CD4-positive, CD25-positive, alpha-beta regulatory T cell (primary cell): Measurements from ENCODE around the gene MAP4K1. TPM values are rescaled to one million over a fixed set of nuclear protein-coding genes. Genes with fewer than 3 reads are reported as not detected.
"Not testable (repeated sequence)": the region's sequence is repeated elsewhere in the genome, so short reads cannot be mapped to it uniquely, and the experiment has no call there.

Experiments used
- ATAC-seq, 2 donors: fragments of 150-1000 bp; cut with Tn5 transposase; one replicate each; pipeline ENCODE4 v1.10.0; 2021; ENCODE audit warnings: low read depth in 2 of 2, moderate number of reproducible peaks in 2 of 2, moderate library complexity in 1 of 2
- DNase-seq, 3 donors: peaks; one replicate each; pipeline versions ENCODE4 v3.0.0 to v3.0.0-alpha.2; 2012 to 2022; ENCODE audit warnings: mixed read lengths in 1 of 3
- H3K27ac ChIP-seq: one replicate; pipeline ENCODE4 v1.7.0; 2013; ENCODE audit warnings: mild to moderate bottlenecking, low read length; ENCODE audit not compliant: insufficient read depth, poor library complexity, severe bottlenecking
- H3K27me3 ChIP-seq: one replicate; pipeline ENCODE4 v1.7.0; 2013; ENCODE audit warnings: low read length; ENCODE audit not compliant: control insufficient read depth, insufficient read depth
- H3K36me3 ChIP-seq: one replicate; pipeline ENCODE4 v1.7.0; 2013; ENCODE audit warnings: mild to moderate bottlenecking, low read length, moderate library complexity; ENCODE audit not compliant: control insufficient read depth, insufficient read depth
- H3K4me1 ChIP-seq: 2 replicates; pipeline ENCODE4 v1.7.0; 2013; ENCODE audit warnings: mild to moderate bottlenecking, low read length; ENCODE audit not compliant: insufficient read depth, control insufficient read depth, poor library complexity, severe bottlenecking
- H3K4me3 ChIP-seq: one replicate; pipeline ENCODE4 v1.7.0; 2013; ENCODE audit warnings: low read depth, mild to moderate bottlenecking, low read length, moderate library complexity
- H3K9me3 ChIP-seq, 2 experiments: 1 replicate in 1 of 2; 2 replicates in 1 of 2; pipeline ENCODE4 v1.7.0; 2013; ENCODE audit warnings: low read length in 2 of 2, mild to moderate bottlenecking in 1 of 2, moderate library complexity in 1 of 2; ENCODE audit not compliant: control insufficient read depth in 2 of 2
- H3K27ac Mint-ChIP-seq, 3 donors: one replicate each; pipeline ENCODE4 v1.8.0; 2020 to 2022; ENCODE audit warnings: mild to moderate bottlenecking in 3 of 3, mixed read lengths in 3 of 3, moderate library complexity in 2 of 3
- H3K27me3 Mint-ChIP-seq: one replicate; pipeline ENCODE4 v1.8.0; 2022; ENCODE audit warnings: mild to moderate bottlenecking, mixed read lengths
- H3K36me3 Mint-ChIP-seq: one replicate; pipeline ENCODE4 v1.8.0; 2020; ENCODE audit warnings: mixed read lengths
- H3K4me1 Mint-ChIP-seq, 4 donors: one replicate each; pipeline ENCODE4 v1.8.0; 2020 to 2022; ENCODE audit warnings: mixed read lengths in 4 of 4, mild to moderate bottlenecking in 1 of 4
- H3K4me3 Mint-ChIP-seq, 4 donors: one replicate each; pipeline ENCODE4 v1.8.0; 2020 to 2022; ENCODE audit warnings: mild to moderate bottlenecking in 4 of 4, mixed read lengths in 4 of 4, moderate library complexity in 3 of 4
- H3K9me3 Mint-ChIP-seq, 7 donors: one replicate each; pipeline ENCODE4 v1.8.0; 2020 to 2022; ENCODE audit warnings: mixed read lengths in 7 of 7, mild to moderate bottlenecking in 3 of 7, moderate library complexity in 2 of 7
- polyA plus RNA-seq, 4 donors: library from polyadenylated mRNA; unstranded; fragments of 300-500 nt; fragmentation: Illumina TruSeq; gene quantifications; one replicate each; pipeline ENCODE4 v1.2.3, GENCODE V29; 2021
- total RNA-seq: library from RNA; stranded (reverse); gene quantifications from one replicate; pipeline ENCODE4 v1.2.3, GENCODE V29; 2022

Gene MAP4K1
- total and polyA plus RNA-seq, 5 donors from 2014 or later = 117 to 310 (median 157) TPM

GRCh38 chr19:38561053-38561606, 56.6 kb downstream of the MAP4K1 start:
- Mint-ChIP-seq H3K4me1 (peaks cover 12 to 57% (median 35%) of the 10 kb centered on the region in 4 donors), H3K27me3 (peaks cover 9% of the 10 kb centered on the region), H3K9me3 (peaks cover 0 to 2% (median 0%) of the 10 kb centered on the region in 7 donors), H3K4me3 (no peak overlapping the region), H3K27ac (no peak overlapping the region), H3K36me3 (no peaks in the 10 kb centered on the region)
- H3K27ac ChIP-seq = no peak overlapping the region
- DNase-seq (no peak), ATAC-seq (no peak)
- no peaks in the 10 kb centered on the region for H3K27me3 ChIP-seq
- H3K4me1 ChIP-seq = peaks cover 47% of the 10 kb centered on the region
- H3K4me3 ChIP-seq = no peak overlapping the region
- H3K36me3 ChIP-seq = no peaks in the 10 kb centered on the region
- H3K9me3 ChIP-seq = no peaks in the 10 kb centered on the region

GRCh38 chr19:38559428-38560401, 58.0 kb downstream of the MAP4K1 start:
- ATAC-seq (peak; percentile 82 to 86), DNase-seq (peak in 2 of 3 donors; percentile 63 to 87)
- H3K27me3 ChIP-seq = no peaks in the 10 kb centered on the region
- peak overlapping the region; percentile 34 to 79 (median 72) for H3K4me3 Mint-ChIP-seq
- H3K36me3 ChIP-seq = no peaks in the 10 kb centered on the region
- H3K4me3 ChIP-seq = peak overlapping the region; percentile 65
- peak overlapping the region; percentile 53 to 92 (median 91) for H3K27ac Mint-ChIP-seq
- peaks cover 40% of the 10 kb centered on the region for H3K4me1 ChIP-seq
- H3K9me3 Mint-ChIP-seq = peaks cover 0 to 2% (median 0%) of the 10 kb centered on the region in 7 donors
- H3K27me3 Mint-ChIP-seq = peaks cover 7% of the 10 kb centered on the region
- no peaks in the 10 kb centered on the region for H3K36me3 Mint-ChIP-seq
- no peaks in the 10 kb centered on the region for H3K9me3 ChIP-seq
- H3K4me1 Mint-ChIP-seq = peaks cover 16 to 62% (median 36%) of the 10 kb centered on the region in 4 donors
- peak overlapping the region; percentile 43 for H3K27ac ChIP-seq

- H3K4me1 ChIP-seq = peaks cover 45% of the 10 kb centered on the region
- H3K27me3 Mint-ChIP-seq, H3K9me3 Mint-ChIP-seq, H3K9me3 ChIP-seq, H3K36me3 ChIP-seq, H3K4me3 ChIP-seq, H3K27me3 ChIP-seq, DNase-seq, ATAC-seq, H3K27ac ChIP-seq, H3K36me3 Mint-ChIP-seq: not testable (repeated sequence)
- H3K4me3 Mint-ChIP-seq = peak overlapping the region in 2 of 4 donors; percentile 70 to 79
- peak overlapping the region in 1 of 3 donors; percentile 91 for H3K27ac Mint-ChIP-seq
- peaks cover 16 to 64% (median 37%) of the 10 kb centered on the region in 4 donors for H3K4me1 Mint-ChIP-seq
Observed at GRCh38 chr19:38558933-38559332, 58.8 kb downstream of the MAP4K1 start.

GRCh38 chr19:38557205-38557799, 60.5 kb downstream of the MAP4K1 start:
- Mint-ChIP-seq H3K27ac (peak overlapping the region in 2 of 3 donors; percentile 43 to 56), H3K4me1 (peaks cover 14 to 58% (median 34%) of the 10 kb centered on the region in 4 donors), H3K27me3 (peaks cover 4% of the 10 kb centered on the region), H3K4me3 (peak overlapping the region in 3 of 4 donors; percentile 2 to 79 (median 75)), H3K9me3 (peaks cover 0 to 2% (median 0%) of the 10 kb centered on the region in 7 donors), H3K36me3 (no peaks in the 10 kb centered on the region)
- Histone ChIP-seq H3K36me3 (no peaks in the 10 kb centered on the region), H3K9me3 (no peaks in the 10 kb centered on the region), H3K4me1 (peaks cover 45% of the 10 kb centered on the region), H3K27ac (peak overlapping the region; percentile 23), H3K4me3 (peak overlapping the region; percentile 45), H3K27me3 (no peaks in the 10 kb centered on the region)
- ATAC-seq (peak; percentile 61 to 66), DNase-seq (peak in 2 of 3 donors; percentile 19 to 83)

- H3K27ac Mint-ChIP-seq = peak overlapping the region in 2 of 3 donors; percentile 43 to 51
- peak overlapping the region; percentile 23 for H3K27ac ChIP-seq
- peaks cover 45% of the 10 kb centered on the region for H3K4me1 ChIP-seq
- peaks cover 0 to 1% (median 0%) of the 10 kb centered on the region in 7 donors for H3K9me3 Mint-ChIP-seq
- H3K9me3 ChIP-seq = no peaks in the 10 kb centered on the region
- H3K4me1 Mint-ChIP-seq = peaks cover 16 to 53% (median 34%) of the 10 kb centered on the region in 4 donors
- H3K36me3 Mint-ChIP-seq = peaks cover under 1% of the 10 kb centered on the region
- no peaks in the 10 kb centered on the region for H3K27me3 ChIP-seq
- ATAC-seq (no peak), DNase-seq (peak in 2 of 3 donors; percentile 9 to 37)
- H3K4me3 Mint-ChIP-seq = peak overlapping the region in 3 of 4 donors; percentile 1 to 79 (median 75)
- no peaks in the 10 kb centered on the region for H3K36me3 ChIP-seq
- H3K4me3 ChIP-seq = no peak overlapping the region
- H3K27me3 Mint-ChIP-seq = peaks cover 4% of the 10 kb centered on the region
Observed at GRCh38 chr19:38556521-38557174, 61.1 kb downstream of the MAP4K1 start.

GRCh38 chr19:38555200-38555599, 62.6 kb downstream of the MAP4K1 start:
- H3K4me1 ChIP-seq = peaks cover 36% of the 10 kb centered on the region
- H3K27ac Mint-ChIP-seq = peak overlapping the region in 2 of 3 donors; percentile 35 to 87
- DNase-seq (no peak), ATAC-seq (no peak)
- H3K4me3 ChIP-seq = no peak overlapping the region
- peaks cover 4% of the 10 kb centered on the region for H3K36me3 Mint-ChIP-seq
- H3K36me3 ChIP-seq = no peaks in the 10 kb centered on the region
- no peaks in the 10 kb centered on the region for H3K9me3 ChIP-seq
- H3K27ac ChIP-seq = no peak overlapping the region
- H3K4me1 Mint-ChIP-seq = peaks cover 20 to 55% (median 36%) of the 10 kb centered on the region in 4 donors
- H3K27me3 Mint-ChIP-seq = peaks cover 4% of the 10 kb centered on the region
- H3K4me3 Mint-ChIP-seq = no peak overlapping the region
- H3K9me3 Mint-ChIP-seq = peaks cover 0 to 3% (median 0%) of the 10 kb centered on the region in 7 donors
- H3K27me3 ChIP-seq = no peaks in the 10 kb centered on the region

- H3K9me3 ChIP-seq = no peaks in the 10 kb centered on the region
- no peak overlapping the region for H3K4me3 ChIP-seq
- Mint-ChIP-seq H3K4me1 (peaks cover 18 to 50% (median 32%) of the 10 kb centered on the region in 4 donors), H3K36me3 (peaks cover 4% of the 10 kb centered on the region), H3K27ac (peak overlapping the region in 1 of 3 donors; percentile 87), H3K4me3 (no peak overlapping the region), H3K9me3 (peaks cover 0 to 3% (median 0%) of the 10 kb centered on the region in 7 donors), H3K27me3 (peaks cover 4% of the 10 kb centered on the region)
- H3K36me3 ChIP-seq = no peaks in the 10 kb centered on the region
- no peak for ATAC-seq
- H3K27me3 ChIP-seq = no peaks in the 10 kb centered on the region
- H3K4me1 ChIP-seq = peaks cover 31% of the 10 kb centered on the region
- DNase-seq = no peak
- no peak overlapping the region for H3K27ac ChIP-seq
Observed at GRCh38 chr19:38554676-38555141, 63.0 kb downstream of the MAP4K1 start.
